OCI-LY1 (cell line): ENCODE data around the gene NPFFR1.

Source experiments
- H2AFZ ChIP-seq: fragments of 200-600 bp; sonication (generic), shearing (Covaris generic); 2 replicates; pipeline ENCODE4 v1.6.0; 2014; ENCODE audit warnings: antibody characterized with exemption, mild to moderate bottlenecking, low read length
- H3F3A ChIP-seq: fragments of 200-600 bp; sonication (generic), shearing (Covaris generic); 2 replicates; pipeline ENCODE4 v1.6.0; 2014; ENCODE audit warnings: mild to moderate bottlenecking, antibody characterized with exemption, low read length, moderate library complexity; ENCODE audit not compliant: insufficient read depth
- H3K27ac ChIP-seq: fragments of 200-600 bp; sonication (generic); 2 replicates; pipeline ENCODE4 v1.5.1; 2014; ENCODE audit warnings: low read length, mixed run types, mild to moderate bottlenecking, low read depth; ENCODE audit not compliant: poor library complexity, severe bottlenecking
- H3K27me3 ChIP-seq: fragments of 200-600 bp; sonication (generic); 2 replicates; pipeline ENCODE4 v1.6.0; 2014; ENCODE audit warnings: antibody characterized with exemption, mild to moderate bottlenecking, low read length, moderate library complexity; ENCODE audit not compliant: insufficient read depth
- H3K36me3 ChIP-seq: fragments of 200-600 bp; sonication (generic); 2 replicates; pipeline ENCODE4 v1.6.1; 2014; ENCODE audit warnings: mild to moderate bottlenecking, antibody characterized with exemption, low read length, moderate library complexity, mixed read lengths; ENCODE audit not compliant: insufficient read depth
- H3K4me1 ChIP-seq: fragments of 200-600 bp; sonication (generic); 2 replicates; pipeline ENCODE4 v1.5.1; 2014; ENCODE audit warnings: mild to moderate bottlenecking, low read length, moderate library complexity; ENCODE audit not compliant: insufficient read depth, severe bottlenecking
- H3K4me2 ChIP-seq: fragments of 200-600 bp; sonication (generic), shearing (Covaris generic); 2 replicates; pipeline ENCODE4 v1.6.1; 2014; ENCODE audit warnings: low read length
- H3K4me3 ChIP-seq: fragments of 200-600 bp; sonication (generic); 2 replicates; pipeline ENCODE4 v1.5.1; 2014; ENCODE audit warnings: low read length, low read depth, mild to moderate bottlenecking, mixed read lengths; ENCODE audit not compliant: poor library complexity, severe bottlenecking
- H3K79me2 ChIP-seq: fragments of 200-600 bp; shearing (Covaris generic); 2 replicates; pipeline ENCODE4 v1.6.1; 2016; ENCODE audit warnings: mixed run types, low read length, mixed read lengths; ENCODE audit not compliant: insufficient read depth
- H3K9ac ChIP-seq: fragments of 200-600 bp; sonication (generic), shearing (Covaris generic); 2 replicates; pipeline ENCODE4 v1.6.1; 2014; ENCODE audit warnings: mild to moderate bottlenecking, low read length, mixed read lengths
- H3K9me2 ChIP-seq: fragments of 200-600 bp; sonication (generic), shearing (Covaris generic); 2 replicates; pipeline ENCODE4 v1.6.1; 2014; ENCODE audit warnings: low read depth, mild to moderate bottlenecking, low read length, mixed read lengths
- H3K9me3 ChIP-seq: fragments of 200-600 bp; shearing (Covaris generic); 2 replicates; pipeline ENCODE4 v1.6.1; 2014; ENCODE audit warnings: low read length, mixed read lengths
- H4K20me1 ChIP-seq: fragments of 200-600 bp; sonication (generic), shearing (Covaris generic); 2 replicates; pipeline ENCODE4 v1.6.0; 2016; ENCODE audit warnings: mild to moderate bottlenecking, low read length; ENCODE audit not compliant: insufficient read depth
- EZH2 ChIP-seq: fragments of 200-600 bp; sonication (generic), shearing (Covaris generic); IDR thresholded peaks from 2 replicates; pipeline ENCODE4 v1.8.0; 2017; ENCODE audit warnings: borderline replicate concordance, mixed run types, mild to moderate bottlenecking, antibody characterized with exemption, low read length, moderate library complexity, mixed read lengths
- TF ChIP-seq, protein P1 (sequence below): fragments of 200-600 bp; sonication (generic), shearing (Covaris generic); IDR thresholded peaks from 2 replicates; pipeline ENCODE4 v1.5.1; 2017; ENCODE audit warnings: mild to moderate bottlenecking, antibody characterized with exemption, low read length, moderate library complexity, mixed read lengths

The NPFFR1 gene

DNA sequence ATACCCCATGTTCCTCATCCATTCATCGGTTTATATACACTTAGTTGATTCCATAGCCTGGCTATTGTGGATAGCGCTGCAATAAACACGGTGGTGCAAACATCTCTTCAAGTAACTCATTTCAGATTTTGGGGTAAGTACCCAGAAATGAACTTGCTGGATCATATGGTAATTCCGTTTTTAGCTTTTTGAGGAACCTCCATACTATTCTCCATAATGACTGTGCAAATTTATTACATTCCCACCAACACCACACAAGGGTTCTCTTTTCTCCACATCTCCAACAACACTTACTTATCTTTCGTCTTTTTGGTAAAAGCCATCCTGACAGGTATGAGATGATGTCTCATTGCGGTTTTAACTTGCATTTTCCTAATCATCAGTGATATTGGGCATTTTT lies 3.7 kb downstream of the NPFFR1 start:
- Histone ChIP-seq H3F3A (no peaks in the 10 kb centered on the region), H3K9ac (no peak overlapping the region), H3K4me1 (no peaks in the 10 kb centered on the region), H3K4me2 (no peak overlapping the region), H3K4me3 (no peak overlapping the region), H3K27ac (no peak overlapping the region), H3K27me3 (peaks cover 21% of the 10 kb centered on the region; the same call in 1 of the 2 replicates), H3K9me2 (no peaks in the 10 kb centered on the region), H3K9me3 (peaks cover 5% of the 10 kb centered on the region; the same call in 1 of the 2 replicates), H2AFZ (no peak overlapping the region), H3K36me3 (no peaks in the 10 kb centered on the region), H3K79me2 (no peaks in the 10 kb centered on the region), H4K20me1 (no peaks in the 10 kb centered on the region)
- TF ChIP-seq, protein P1, sequence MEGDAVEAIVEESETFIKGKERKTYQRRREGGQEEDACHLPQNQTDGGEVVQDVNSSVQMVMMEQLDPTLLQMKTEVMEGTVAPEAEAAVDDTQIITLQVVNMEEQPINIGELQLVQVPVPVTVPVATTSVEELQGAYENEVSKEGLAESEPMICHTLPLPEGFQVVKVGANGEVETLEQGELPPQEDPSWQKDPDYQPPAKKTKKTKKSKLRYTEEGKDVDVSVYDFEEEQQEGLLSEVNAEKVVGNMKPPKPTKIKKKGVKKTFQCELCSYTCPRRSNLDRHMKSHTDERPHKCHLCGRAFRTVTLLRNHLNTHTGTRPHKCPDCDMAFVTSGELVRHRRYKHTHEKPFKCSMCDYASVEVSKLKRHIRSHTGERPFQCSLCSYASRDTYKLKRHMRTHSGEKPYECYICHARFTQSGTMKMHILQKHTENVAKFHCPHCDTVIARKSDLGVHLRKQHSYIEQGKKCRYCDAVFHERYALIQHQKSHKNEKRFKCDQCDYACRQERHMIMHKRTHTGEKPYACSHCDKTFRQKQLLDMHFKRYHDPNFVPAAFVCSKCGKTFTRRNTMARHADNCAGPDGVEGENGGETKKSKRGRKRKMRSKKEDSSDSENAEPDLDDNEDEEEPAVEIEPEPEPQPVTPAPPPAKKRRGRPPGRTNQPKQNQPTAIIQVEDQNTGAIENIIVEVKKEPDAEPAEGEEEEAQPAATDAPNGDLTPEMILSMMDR: no peak
- no peak for TF ChIP-seq EZH2

DNA sequence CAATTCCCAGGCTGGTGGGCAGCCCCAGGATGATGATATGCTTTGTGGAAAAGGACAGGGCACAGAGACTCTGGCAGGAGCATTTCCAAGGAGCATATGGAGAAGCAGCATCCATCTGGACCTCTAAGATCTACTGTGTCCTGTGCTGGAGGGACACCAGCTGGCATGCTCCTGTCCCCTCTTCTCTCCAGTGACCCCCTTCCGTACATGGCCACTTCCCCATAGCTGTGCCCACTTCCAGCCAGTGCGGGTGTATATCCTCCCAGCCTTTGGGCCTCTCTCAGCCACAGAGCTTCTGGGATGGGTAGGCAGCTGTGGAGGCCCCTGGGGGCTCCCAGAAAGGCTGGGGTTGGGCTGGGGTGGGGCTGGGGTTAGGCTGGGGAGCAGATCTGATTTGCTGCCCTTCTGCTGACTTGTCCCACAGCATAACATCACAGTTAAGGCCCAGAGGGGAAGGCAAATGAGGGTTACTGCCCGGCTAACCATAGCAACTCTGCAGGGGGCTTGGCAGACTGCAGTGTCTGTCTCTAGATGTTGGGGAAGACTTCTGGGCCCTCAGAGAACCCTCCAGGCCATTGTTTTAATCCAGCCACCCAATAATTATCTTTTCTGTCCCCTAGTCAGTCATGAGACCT lies 6.3 kb downstream of the NPFFR1 start:
- no peak overlapping the region for H3K4me2 ChIP-seq
- H4K20me1 ChIP-seq: no peaks in the 10 kb centered on the region
- H3K27ac ChIP-seq: no peak overlapping the region
- no peak overlapping the region for H3K4me3 ChIP-seq
- no peaks in the 10 kb centered on the region for H3K79me2 ChIP-seq
- no peaks in the 10 kb centered on the region for H3F3A ChIP-seq
- peaks cover 21% of the 10 kb centered on the region; the same call in 1 of the 2 replicates for H3K27me3 ChIP-seq
- H3K4me1 ChIP-seq: peaks cover 5% of the 10 kb centered on the region
- H3K9me2 ChIP-seq: no peaks in the 10 kb centered on the region
- TF ChIP-seq EZH2: no peak
- TF ChIP-seq, protein P1: no peak
- no peak overlapping the region for H3K9ac ChIP-seq
- H2AFZ ChIP-seq: no peak overlapping the region
- H3K9me3 ChIP-seq: peaks cover 5% of the 10 kb centered on the region; the same call in 1 of the 2 replicates
- no peaks in the 10 kb centered on the region; the same call in 1 of the 2 replicates for H3K36me3 ChIP-seq

DNA sequence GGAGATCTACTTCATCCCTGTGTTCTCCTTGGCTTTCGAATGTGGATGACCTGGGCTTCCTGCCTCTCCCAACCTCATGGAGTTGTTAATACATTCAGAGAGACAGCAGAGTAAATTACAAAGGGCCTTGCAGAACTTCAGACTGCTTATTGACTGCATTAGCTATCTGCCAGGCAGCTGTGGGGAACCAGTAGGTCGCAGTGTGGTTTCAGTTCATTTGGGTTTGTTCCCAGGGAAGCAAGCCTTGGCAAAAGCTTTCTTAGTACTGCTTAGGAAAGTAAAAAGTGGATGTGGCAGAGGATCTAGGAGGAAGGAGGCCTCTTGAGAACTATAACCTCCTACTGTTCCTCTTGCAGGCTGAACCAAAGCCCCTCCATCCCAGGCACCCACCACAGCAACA lies 9.2 kb downstream of the NPFFR1 start:
- Histone ChIP-seq H3K4me1 (peaks cover 5% of the 10 kb centered on the region), H3K4me3 (no peak overlapping the region), H3K27ac (no peak overlapping the region), H3K79me2 (no peaks in the 10 kb centered on the region), H2AFZ (no peak overlapping the region), H3K4me2 (no peak overlapping the region), H3K9me3 (peaks cover 5% of the 10 kb centered on the region; the same call in 1 of the 2 replicates), H3K9me2 (no peaks in the 10 kb centered on the region), H3K36me3 (no peaks in the 10 kb centered on the region; the same call in 1 of the 2 replicates), H3F3A (no peaks in the 10 kb centered on the region), H3K27me3 (peaks cover 18% of the 10 kb centered on the region; the same call in 1 of the 2 replicates), H3K9ac (no peak overlapping the region), H4K20me1 (no peaks in the 10 kb centered on the region)
- TF ChIP-seq, protein P1: no peak
- TF ChIP-seq EZH2: no peak
